GM18499 (cell line): Measurements from ENCODE around the gene MOB1B.
"Not testable (repeated sequence)": the region's sequence is repeated elsewhere in the genome, so short reads cannot be mapped to it uniquely, and the experiment has no call there.

Experiments used
- ATAC-seq: cut with Tn5 transposase; IDR thresholded peaks from one replicate; pipeline ENCODE4 v1.9.1; 2021; ENCODE audit warnings: moderate number of reproducible peaks; ENCODE audit not compliant: insufficient read depth, unreplicated experiment

The MOB1B gene

GRCh38 chr4:70946939-70947338 is 44.8 kb downstream of the MOB1B start:
- no peak for ATAC-seq

GRCh38 chr4:70948665-70949260 is 46.6 kb downstream of the MOB1B start:
- no peak for ATAC-seq

GRCh38 chr4:70954032-70954431 is 51.9 kb downstream of the MOB1B start:
- no peak for ATAC-seq

GRCh38 chr4:70956549-70957210 is 54.5 kb downstream of the MOB1B start:
- ATAC-seq, result no peak

- no peak for ATAC-seq
Observed at GRCh38 chr4:70958681-70959080, 56.5 kb downstream of the MOB1B start.

- ATAC-seq, result no peak
Observed at GRCh38 chr4:70969076-70969475, 66.9 kb downstream of the MOB1B start.

- ATAC-seq, result no peak
Observed at GRCh38 chr4:70976252-70976651, 74.1 kb downstream of the MOB1B start.

GRCh38 chr4:70979445-70980008 is 77.4 kb downstream of the MOB1B start:
- peak; percentile 59 for ATAC-seq

- ATAC-seq, result no peak
Observed at GRCh38 chr4:70980196-70980595, 78.0 kb downstream of the MOB1B start.

- no peak for ATAC-seq
Observed at GRCh38 chr4:70984106-70984505, 81.9 kb downstream of the MOB1B start.

GRCh38 chr4:70984589-70984988 is 82.4 kb downstream of the MOB1B start:
- no peak for ATAC-seq

GRCh38 chr4:70991596-70991995 is 89.4 kb downstream of the MOB1B start:
- ATAC-seq, result no peak

GRCh38 chr4:70992391-70992881 is 90.3 kb downstream of the MOB1B start:
- ATAC-seq, result no peak

GRCh38 chr4:70993181-70994068 is 91.3 kb downstream of the MOB1B start, which contains the start of gene DCK:
TSS of gene DCK (plus strand) at chr4:70993649. CDS start at chr4:70993836, 187 bp downstream.
- peak; percentile 39 for ATAC-seq

GRCh38 chr4:70994069-70994366 is 91.8 kb downstream of the MOB1B start:
- no peak for ATAC-seq

GRCh38 chr4:70994387-70995099 is 92.4 kb downstream of the MOB1B start:
- ATAC-seq, result peak; percentile 38

GRCh38 chr4:70996018-70996360 is 93.8 kb downstream of the MOB1B start:
- no peak for ATAC-seq

- no peak for ATAC-seq
Observed at GRCh38 chr4:70997036-70997435, 94.9 kb downstream of the MOB1B start.

- ATAC-seq, result no peak
Observed at GRCh38 chr4:70997546-70997945, 95.4 kb downstream of the MOB1B start.

- ATAC-seq, result not testable (repeated sequence)
Observed at GRCh38 chr4:70999639-71000038, 97.5 kb downstream of the MOB1B start.
